Lower leg skin (tissue), 4 donors: ENCODE results near the gene PTGES2. TPM values are rescaled to one million over a fixed set of nuclear protein-coding genes. Genes with fewer than 3 reads are reported as not detected.
A peak's percentile ranks its signal among the peaks of the same experiment; 100 is the strongest.

Source experiments
- DNase-seq, 2 donors: peaks; one replicate each; pipeline ENCODE4 v3.0.0-alpha.2; 2019; ENCODE audit warnings: low spot score in 2 of 2
- H3K4me3 ChIP-seq: fragments of 200-600 bp; sonication (generic); 2 replicates; pipeline ENCODE4 v1.5.1; 2017; ENCODE audit warnings: mild to moderate bottlenecking, low read depth; ENCODE audit not compliant: poor library complexity, severe bottlenecking
- CTCF ChIP-seq, 3 donors: fragments of 450-650 bp; IDR thresholded peaks; one replicate each; pipeline ENCODE4 v1.5.1; 2016; ENCODE audit warnings: antibody characterized with exemption in 3 of 3, mild to moderate bottlenecking in 3 of 3, moderate library complexity in 2 of 3
- POLR2A ChIP-seq, 2 donors: fragments of 450-650 bp; IDR thresholded peaks; one replicate each; pipeline ENCODE4 v1.6.1; 2016 to 2017; ENCODE audit warnings: antibody characterized with exemption in 2 of 2, mild to moderate bottlenecking in 1 of 2, moderate library complexity in 1 of 2
- WGBS, 2 donors: methylation state at CpG; one replicate each; pipeline ENCODE4 v1.1.5; 2018; 5-methylcytosine and 5-hydroxymethylcytosine counted together
- intact Hi-C: fragments of 100-400 bp; cut with DNase I; formaldehyde crosslinking; loops from one replicate; pipeline ENCODE4 v1.15.0; 2023; ENCODE audit warnings: low total_unique reads
- total RNA-seq, 4 donors: library from RNA; depleted of rRNA; stranded (reverse); fragments of >200 nt; gene quantifications; one replicate each; pipeline ENCODE4 v1.1.0, GENCODE V29; 2016

Gene PTGES2
- total RNA-seq, 4 donors from 2014 or later = 32.6 to 66.5 (median 56.3) TPM

GRCh38 chr9:128100581-128100980 lies 26.9 kb downstream of the PTGES2 start:
- 88 to 94% methylated on average over 9 to 10 of the region's 10 CpGs for WGBS, 2 donors
- no peak for TF ChIP-seq POLR2A (IDR thresholded peaks at IDR 0.05)
- no peak for TF ChIP-seq CTCF (IDR thresholded peaks at IDR 0.05)
- H3K4me3 ChIP-seq = no peak overlapping the region
- intact Hi-C loops = no loop called here
- DNase-seq = no peak

GRCh38 chr9:128099932-128100491 lies 27.5 kb downstream of the PTGES2 start:
- no peak overlapping the region for H3K4me3 ChIP-seq
- intact Hi-C loops = no loop called here
- TF ChIP-seq POLR2A (IDR thresholded peaks at IDR 0.05) (no peak), CTCF (IDR thresholded peaks at IDR 0.05) (no peak)
- DNase-seq = no peak
- 58% methylated on average over 14 to 16 of the region's 16 CpGs for WGBS, 2 donors

- TF ChIP-seq POLR2A (IDR thresholded peaks at IDR 0.05) = no peak
- no peak for DNase-seq
- intact Hi-C loops = no loop called here
- peak overlapping the region; percentile 19 for H3K4me3 ChIP-seq
- 42 to 55% methylated on average over 16 of the region's 16 CpGs for WGBS, 2 donors
Observed at GRCh38 chr9:128099231-128099931, 28.1 kb downstream of the PTGES2 start.

GRCh38 chr9:128098297-128099230 lies 29.0 kb downstream of the PTGES2 start:
- peak overlapping the region; percentile 19 for H3K4me3 ChIP-seq
- TF ChIP-seq POLR2A (IDR thresholded peaks at IDR 0.05) (peak in 1 of 2 donors; percentile 44), CTCF (IDR thresholded peaks at IDR 0.05) (no peak)
- 12 to 24% methylated on average over 22 to 32 of the region's 32 CpGs for WGBS, 2 donors
- peak; percentile 94 to 98 for DNase-seq
- intact Hi-C loops = no loop called here

- H3K4me3 ChIP-seq = no peak overlapping the region
- intact Hi-C loops = no loop called here
Observed at GRCh38 chr9:128097543-128098296, 29.8 kb downstream of the PTGES2 start.

More at GRCh38 chr9:128097543-128098296, 29.8 kb downstream of the PTGES2 start:
- TF ChIP-seq CTCF (IDR thresholded peaks at IDR 0.05) (no peak), POLR2A (IDR thresholded peaks at IDR 0.05) (no peak)
- no peak for DNase-seq
- WGBS, 2 donors = 55 to 58% methylated on average over 13 of the region's 13 CpGs
